Ishikawa (cell line): ENCODE data around the gene GPR153.

ENCODE experiments used
- CEBPB ChIP-seq: IDR thresholded peaks from 2 replicates; pipeline ENCODE4 v1.6.1; 2012
- EGR1 ChIP-seq: IDR thresholded peaks from 2 replicates; pipeline ENCODE4 v1.6.1; 2012
- EP300 ChIP-seq: IDR thresholded peaks from 2 replicates; pipeline ENCODE4 v1.6.1; 2012; ENCODE audit warnings: borderline replicate concordance
- FOXM1 ChIP-seq: IDR thresholded peaks from 2 replicates; pipeline ENCODE4 v1.6.1; 2012; ENCODE audit warnings: low read depth, borderline replicate concordance
- NFIC ChIP-seq: IDR thresholded peaks from 2 replicates; pipeline ENCODE4 v1.6.1; 2012
- RAD21 ChIP-seq: IDR thresholded peaks from 2 replicates; pipeline ENCODE4 v1.6.1; 2012; ENCODE audit warnings: low read depth
- TF ChIP-seq, protein P1 (sequence below): IDR thresholded peaks from 2 replicates; pipeline ENCODE4 v1.6.1; 2012
- TF ChIP-seq, protein P2 (sequence below): IDR thresholded peaks from 2 replicates; pipeline ENCODE4 v1.6.1; 2012; ENCODE audit warnings: low read depth, mild to moderate bottlenecking

DNA sequence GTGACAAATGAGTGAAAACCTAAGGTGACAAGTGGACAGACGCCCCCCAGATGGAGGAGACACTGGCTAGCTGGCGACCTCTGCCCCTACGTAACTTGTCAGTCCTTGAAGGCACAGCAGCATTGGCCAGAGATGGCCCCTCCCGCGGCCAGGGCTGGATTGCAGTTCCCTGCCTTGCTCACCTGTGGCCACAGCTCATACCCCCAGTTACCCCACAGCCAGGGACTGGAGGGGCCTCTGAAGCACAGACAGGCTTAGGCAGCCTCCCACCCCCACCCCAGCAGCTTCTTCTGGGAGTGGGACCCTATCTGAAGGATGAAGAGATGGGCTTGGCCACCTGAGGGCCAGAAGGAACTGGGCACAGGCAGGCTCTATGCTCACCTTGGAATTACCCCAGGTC lies 13.2 kb downstream of the GPR153 start:
- TF ChIP-seq EGR1 (no peak), NFIC (no peak), RAD21 (no peak), EP300 (no peak), CEBPB (no peak), FOXM1 (no peak)
- TF ChIP-seq, protein P1, sequence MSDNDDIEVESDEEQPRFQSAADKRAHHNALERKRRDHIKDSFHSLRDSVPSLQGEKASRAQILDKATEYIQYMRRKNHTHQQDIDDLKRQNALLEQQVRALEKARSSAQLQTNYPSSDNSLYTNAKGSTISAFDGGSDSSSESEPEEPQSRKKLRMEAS: no peak
- TF ChIP-seq, protein P2, sequence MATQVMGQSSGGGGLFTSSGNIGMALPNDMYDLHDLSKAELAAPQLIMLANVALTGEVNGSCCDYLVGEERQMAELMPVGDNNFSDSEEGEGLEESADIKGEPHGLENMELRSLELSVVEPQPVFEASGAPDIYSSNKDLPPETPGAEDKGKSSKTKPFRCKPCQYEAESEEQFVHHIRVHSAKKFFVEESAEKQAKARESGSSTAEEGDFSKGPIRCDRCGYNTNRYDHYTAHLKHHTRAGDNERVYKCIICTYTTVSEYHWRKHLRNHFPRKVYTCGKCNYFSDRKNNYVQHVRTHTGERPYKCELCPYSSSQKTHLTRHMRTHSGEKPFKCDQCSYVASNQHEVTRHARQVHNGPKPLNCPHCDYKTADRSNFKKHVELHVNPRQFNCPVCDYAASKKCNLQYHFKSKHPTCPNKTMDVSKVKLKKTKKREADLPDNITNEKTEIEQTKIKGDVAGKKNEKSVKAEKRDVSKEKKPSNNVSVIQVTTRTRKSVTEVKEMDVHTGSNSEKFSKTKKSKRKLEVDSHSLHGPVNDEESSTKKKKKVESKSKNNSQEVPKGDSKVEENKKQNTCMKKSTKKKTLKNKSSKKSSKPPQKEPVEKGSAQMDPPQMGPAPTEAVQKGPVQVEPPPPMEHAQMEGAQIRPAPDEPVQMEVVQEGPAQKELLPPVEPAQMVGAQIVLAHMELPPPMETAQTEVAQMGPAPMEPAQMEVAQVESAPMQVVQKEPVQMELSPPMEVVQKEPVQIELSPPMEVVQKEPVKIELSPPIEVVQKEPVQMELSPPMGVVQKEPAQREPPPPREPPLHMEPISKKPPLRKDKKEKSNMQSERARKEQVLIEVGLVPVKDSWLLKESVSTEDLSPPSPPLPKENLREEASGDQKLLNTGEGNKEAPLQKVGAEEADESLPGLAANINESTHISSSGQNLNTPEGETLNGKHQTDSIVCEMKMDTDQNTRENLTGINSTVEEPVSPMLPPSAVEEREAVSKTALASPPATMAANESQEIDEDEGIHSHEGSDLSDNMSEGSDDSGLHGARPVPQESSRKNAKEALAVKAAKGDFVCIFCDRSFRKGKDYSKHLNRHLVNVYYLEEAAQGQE: no peak
